Measurements from ENCODE around the gene TMEM132E.

TMEM132E gene

DNA sequence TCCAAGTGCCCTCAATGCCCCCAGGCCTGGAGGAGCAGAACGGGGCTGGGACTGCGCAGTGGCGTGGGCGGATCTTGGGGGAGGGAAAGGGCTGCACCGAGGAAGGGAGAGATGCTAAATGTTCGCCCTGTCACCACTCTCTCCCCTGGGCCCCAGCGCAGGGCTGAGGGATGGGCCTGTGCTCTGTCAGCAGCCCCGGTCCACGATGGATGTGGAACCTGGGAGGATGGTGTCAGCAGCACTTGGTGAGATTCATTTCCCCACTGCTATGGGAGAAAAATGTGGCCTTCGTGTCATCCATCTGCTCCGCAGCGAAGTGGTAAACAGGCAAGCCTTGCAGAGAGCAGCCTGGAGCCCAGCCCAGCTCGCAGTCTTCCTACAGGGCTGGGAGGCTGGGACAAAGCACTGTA lies 72.0 kb downstream of the TMEM132E start:
- H3K27ac ChIP-seq: no peak overlapping the region
- H3K4me3 ChIP-seq: no peak overlapping the region

DNA sequence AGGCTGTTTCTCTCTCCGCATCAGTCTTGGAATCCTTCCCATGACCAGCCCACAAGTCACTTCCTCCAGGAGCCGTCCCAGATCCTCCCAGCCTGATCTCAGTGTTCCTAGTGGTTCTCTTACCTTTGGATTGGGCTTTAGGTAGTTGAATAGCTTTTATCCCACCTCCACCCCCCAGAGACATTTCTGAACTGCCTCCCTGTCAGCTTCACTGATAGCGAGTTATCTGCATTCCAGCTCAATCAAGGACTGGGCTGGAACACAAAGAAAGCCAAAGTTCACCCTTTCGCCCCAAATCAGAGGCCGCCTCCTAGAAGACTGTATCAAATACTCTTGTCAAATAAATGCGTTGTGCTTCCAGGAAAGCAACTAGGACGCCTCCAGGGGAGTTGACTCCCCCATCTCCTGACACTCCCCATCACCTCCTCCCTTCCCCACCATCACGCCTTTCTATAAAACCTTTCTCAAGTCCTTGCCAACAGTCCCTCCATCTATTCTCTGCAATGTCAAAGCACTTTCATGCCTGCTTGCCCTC lies 72.7 kb downstream of the TMEM132E start:
- H3K4me3 ChIP-seq: no peak overlapping the region
- no peak overlapping the region for H3K27ac ChIP-seq

DNA sequence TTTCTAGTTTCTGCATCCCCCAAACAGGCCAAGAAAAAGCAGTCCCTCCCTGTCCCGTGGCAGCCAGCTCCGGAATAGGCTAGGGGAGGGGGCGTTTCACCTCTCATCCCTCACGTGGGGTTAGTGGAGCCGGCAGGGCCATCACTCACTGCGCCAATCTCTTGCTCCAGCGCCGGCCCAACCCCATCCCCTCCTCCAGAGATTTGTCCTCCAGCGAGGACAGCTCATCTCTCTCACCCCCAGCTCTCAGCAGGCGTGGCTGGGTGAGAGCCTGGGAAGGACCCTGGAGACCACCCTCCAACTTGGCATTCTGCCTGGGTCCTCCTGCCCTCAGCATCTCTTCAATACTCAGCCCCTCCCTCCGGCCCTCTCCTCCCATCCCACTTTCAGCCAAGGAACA lies 74.1 kb downstream of the TMEM132E start:
- no peak overlapping the region for H3K27ac ChIP-seq
- no peak overlapping the region for H3K4me3 ChIP-seq

DNA sequence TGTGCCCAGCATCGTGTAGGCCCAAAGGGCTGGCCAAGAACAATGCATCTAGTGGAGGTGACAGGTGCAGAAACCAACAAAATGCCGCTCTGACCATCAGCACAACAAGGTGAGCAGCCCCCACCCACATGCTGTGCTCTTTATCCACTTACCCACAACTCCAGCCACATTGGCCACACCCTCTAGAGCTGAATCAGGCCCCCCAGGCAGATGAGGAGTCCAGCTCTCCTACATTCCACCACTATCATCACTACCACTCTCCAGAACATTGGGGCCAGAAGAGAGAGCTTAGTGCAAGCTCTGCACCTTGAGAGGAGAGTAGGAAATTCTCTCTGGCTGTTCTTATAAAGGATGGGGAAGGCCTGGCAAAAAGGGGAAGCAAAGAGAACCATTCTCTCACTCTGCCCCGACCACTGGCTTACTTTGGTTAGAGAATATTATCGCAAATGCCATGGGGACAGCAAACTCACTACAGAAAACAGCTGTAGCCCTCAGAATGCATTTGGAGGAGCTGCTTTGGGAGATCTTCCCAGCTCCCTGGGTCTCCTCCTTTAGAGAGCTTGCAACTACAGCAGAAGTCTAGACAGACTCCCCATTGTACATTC lies 75.0 kb downstream of the TMEM132E start:
- H3K4me3 ChIP-seq: no peak overlapping the region
- H3K27ac ChIP-seq: no peak overlapping the region

DNA sequence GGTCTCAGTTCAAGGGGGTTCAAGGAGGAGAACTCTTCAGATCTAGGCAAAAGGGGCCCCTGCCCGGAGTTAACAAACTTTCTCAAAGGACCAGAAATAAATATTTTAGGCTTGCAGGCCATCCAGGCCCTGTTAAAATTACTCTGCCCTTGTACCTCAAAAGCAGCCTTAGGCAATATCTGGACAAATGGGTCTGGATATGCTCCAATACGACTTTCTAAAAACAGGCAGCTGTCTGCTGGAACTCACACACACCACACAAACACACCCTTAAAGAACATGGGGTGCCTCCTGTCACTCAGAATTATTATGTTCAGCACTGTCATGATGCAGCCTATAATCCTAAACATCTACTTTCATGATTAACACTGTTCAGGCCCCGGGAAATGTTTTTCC lies 75.5 kb downstream of the TMEM132E start:
- Histone ChIP-seq H3K4me3 (no peak overlapping the region), H3K27ac (no peak overlapping the region)

DNA sequence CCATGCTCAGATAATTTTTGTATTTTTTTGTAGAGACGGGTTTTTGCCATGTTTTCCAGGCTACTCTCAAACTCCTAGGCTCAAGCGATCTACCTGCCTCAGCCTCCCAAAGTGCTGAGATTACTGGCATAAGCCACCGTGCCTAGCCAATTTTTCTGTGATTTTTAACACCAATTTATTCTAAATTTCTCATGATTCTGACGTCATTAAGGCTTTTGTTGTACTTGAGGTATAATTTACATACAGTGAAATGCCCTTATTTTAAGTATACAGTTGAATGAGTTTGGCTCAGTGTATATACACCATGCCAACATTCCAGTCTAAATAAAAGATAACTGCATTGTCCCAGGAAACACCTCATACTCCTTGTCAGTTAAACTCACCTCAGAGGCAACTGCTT lies 77.4 kb downstream of the TMEM132E start:
- H3K27ac ChIP-seq: no peak overlapping the region
- no peak overlapping the region for H3K4me3 ChIP-seq

DNA sequence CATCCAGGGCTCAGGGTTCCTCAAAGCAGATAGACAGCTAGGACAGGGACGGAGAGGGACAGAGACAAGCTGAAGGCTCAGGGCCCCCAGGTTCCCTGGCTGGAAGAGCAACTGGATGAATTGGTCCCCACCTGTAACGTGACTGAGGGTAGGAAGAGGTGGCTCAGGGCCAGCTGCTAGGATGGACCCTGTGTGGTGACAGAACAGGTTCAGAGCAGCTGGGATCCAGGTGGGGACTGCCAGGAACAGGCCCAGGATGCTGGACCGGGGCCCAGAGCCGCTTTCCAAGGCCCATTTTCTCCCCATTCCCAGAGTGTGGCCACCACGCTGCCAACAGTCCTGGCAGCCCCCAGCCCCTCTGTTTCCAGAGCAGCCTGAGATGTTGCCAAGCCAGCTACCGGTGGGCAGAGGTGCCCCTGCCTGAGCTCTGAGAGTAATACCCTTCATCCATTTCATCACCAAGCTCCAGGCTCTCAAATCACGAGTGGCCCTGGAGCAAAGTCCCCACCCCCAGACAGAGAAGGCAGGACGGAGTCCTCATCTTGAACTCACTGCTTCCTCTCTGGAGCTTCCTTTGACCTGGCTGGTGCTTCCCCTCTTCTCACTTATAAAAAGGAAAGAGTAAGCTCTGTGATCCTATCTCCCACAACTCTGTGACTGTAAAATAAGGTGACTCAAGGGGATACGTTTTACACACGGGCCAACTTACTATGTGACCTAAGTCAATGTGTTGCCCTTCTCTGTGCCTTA lies 79.6 kb downstream of the TMEM132E start:
- Histone ChIP-seq H3K4me3 (no peak overlapping the region), H3K27ac (no peak overlapping the region)

DNA sequence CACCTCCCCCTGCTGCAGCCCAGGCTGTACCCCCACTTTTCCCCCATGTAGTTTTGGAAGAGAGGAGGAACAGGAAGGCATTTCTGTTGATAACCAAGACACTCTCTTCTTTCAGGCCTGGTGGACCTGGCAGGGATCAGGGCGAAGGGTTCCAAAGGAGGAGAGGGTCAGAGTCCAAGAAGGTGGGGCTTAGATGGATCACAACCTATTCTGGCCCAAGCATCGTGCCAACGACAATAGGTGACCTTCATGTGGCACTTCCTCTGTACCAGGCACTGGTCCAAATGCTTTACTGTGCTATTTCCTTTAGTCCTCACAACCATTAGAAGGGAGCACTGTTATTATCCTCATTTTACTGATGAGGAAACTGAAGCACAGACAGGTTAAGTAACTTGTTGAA lies 84.3 kb downstream of the TMEM132E start:
- no peak overlapping the region for H3K27ac ChIP-seq
- no peak overlapping the region for H3K4me3 ChIP-seq

DNA sequence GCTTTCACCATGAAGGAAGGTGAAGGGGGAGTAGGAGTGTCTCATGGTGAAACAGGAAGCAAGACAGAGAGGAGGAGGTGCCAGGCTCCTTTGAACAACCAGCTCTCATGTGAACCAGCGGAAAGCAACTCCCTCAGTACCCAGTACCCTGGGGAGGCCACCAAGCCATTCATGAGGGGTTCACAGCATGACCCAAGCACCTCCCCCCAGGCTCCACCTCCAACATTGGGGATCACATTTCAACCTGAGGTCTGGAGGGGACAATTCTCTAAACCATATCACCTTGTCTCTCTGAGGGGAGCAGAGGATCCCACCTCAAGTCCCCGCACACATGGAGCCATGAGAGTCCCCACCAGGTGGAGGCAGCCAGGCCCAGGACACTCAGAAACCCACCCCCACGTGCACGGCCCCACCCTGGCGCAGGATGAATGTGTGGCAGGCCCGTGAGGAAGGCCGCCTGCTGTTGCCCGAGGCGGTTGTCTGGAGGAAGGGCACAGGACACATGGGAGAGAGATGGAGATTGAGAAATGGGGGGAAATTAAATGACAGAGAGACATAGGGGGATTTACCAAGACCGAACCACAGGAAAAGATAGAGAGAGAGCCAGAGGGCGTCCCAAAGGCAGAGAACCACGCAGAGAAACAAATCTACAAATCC lies 85.9 kb downstream of the TMEM132E start:
- Histone ChIP-seq H3K4me3 (no peak overlapping the region), H3K27ac (no peak overlapping the region)

DNA sequence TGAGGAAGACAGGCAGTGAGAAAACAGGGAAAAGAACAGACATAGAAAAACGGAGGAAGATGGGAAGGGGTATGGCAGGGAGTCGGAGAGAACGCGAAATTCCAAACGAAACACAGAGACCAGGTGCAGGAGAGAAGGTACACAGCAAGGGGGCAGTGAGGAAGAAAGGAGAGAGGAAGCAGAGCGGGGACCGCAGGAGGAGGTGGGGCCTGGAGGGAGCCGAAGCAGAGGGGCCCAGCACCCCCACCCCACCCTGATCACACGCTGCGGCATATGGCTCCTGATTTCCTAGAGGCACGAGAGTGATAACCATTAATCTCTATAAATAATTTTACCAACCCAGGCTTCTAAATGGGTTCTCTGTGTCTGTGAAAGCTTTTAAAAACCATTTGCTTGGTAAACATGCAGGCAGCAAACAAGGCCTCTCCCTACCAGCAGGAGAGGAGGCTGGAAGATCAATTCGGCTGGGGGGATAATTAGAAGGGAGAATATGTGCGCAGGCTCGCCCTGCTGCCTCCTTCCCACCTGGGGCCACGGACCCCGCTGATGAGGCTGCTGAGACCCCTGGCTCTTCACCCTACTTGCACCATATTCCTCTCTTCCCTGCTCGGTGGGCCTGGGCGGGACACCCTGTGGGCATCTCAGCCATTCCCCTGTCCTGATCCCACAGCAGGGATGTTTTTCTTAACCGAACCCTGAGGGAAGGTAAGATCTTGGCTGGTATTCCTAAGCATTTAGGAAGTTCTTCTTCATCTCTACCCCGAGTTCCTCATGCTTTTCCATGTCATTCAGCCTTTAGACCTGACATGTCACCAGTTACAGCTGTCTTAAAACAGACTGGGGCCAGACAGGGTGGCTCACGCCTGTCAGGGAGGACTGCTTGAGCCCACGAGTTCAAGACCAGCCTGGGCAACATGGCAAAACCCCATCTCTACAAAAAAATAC lies 86.7 kb downstream of the TMEM132E start:
- no peak overlapping the region for H3K4me3 ChIP-seq
- H3K27ac ChIP-seq: no peak overlapping the region

DNA sequence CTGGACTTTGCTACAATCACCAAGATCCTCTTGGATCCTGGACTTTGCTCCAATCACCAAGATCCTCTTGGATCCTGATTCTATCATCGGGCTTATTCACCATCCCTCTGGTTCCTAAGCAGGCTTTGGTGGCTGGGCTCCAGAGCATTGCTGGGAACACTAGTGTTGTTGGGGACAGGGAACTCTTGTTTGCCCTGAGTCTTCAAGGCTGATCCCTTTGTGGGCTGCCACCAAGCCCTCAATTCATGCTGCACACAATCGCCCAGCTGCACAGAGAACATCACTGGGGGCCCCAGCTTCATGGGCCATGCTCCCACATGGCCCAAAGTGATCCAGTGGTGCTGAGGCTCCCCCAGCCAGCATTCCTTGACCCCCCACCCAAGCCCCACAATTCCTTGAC lies 88.3 kb downstream of the TMEM132E start:
- H3K27ac ChIP-seq: no peak overlapping the region
- no peak overlapping the region for H3K4me3 ChIP-seq

DNA sequence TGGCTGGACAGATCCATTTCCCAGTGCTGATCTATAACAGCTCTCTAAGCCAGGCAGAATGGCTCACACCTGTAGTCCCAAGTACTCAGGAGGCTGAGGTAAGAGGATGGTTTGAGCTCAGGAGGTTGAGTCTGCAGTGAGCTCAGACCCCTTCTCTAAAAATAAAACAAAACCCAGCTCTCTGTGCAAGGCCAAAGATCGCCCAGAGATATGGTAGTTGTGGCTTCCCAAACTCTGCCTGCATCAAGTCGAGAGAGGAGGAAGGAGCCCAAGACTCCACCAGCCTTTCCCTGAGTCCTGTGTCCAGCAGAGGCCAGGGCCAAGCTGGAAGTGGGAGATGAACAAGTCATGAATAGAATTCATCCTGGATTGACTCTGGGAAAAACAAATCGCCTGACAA lies 88.8 kb downstream of the TMEM132E start:
- Histone ChIP-seq H3K27ac (no peak overlapping the region), H3K4me3 (no peak overlapping the region)

DNA sequence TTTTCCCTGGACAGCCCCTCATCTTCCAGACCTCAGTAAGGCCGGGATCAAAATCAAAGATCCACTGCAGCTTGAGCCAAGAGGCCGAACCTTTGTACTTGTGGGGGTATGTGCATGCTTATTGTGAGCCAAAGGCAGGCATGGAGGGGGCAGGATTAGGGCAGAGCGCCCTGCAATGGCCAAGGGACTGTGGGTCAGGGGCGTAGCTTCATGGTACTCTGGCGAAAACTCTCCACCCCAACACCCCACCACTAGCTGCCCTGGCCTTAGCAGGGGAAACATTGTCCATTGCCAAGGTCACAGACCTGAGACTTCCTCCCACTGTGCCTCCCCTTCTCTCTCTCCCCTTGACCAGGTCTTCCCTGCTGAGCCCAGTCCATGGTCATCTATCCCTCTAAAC lies 90.1 kb downstream of the TMEM132E start:
- Histone ChIP-seq H3K4me3 (no peak overlapping the region), H3K27ac (no peak overlapping the region)

DNA sequence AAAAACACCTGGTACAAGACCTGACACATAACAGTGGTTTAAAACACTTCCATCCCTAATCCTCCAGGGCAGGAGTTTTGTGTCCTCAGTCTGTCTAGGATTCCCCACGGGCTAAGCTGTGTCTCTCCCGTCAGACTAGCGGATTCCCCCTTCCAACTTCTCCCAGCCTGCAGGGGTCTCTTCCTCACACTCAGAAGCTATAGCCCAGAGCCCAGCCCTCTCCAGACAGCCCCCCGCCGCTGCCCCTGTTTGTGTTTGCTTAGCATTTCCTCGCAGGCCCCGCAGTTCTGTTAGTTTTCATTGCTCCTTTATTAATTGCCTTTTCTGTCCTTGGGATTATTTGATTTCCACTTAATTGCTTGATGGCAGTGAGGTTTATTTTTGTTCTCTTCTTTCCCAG lies 91.2 kb downstream of the TMEM132E start:
- no peak overlapping the region for H3K4me3 ChIP-seq
- no peak overlapping the region for H3K27ac ChIP-seq

DNA sequence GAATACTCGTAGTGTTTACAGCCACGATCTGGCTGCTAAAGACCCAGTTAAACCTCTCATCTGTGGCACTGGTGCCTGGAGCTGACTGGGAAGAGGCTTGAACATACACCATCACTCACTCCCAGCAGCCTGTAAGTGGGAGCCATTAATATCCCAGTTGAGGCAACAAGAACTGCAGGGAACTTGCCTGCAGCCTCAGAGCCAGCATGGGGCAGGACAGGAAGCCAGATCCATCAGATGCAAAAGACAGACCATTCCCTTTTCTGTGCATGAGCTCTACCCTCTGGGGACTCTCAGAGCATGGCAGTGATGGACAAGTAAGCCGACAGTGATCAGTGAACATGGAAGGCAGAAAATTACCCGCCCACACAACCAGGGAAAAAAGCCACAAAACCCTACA lies 91.8 kb downstream of the TMEM132E start:
- H3K4me3 ChIP-seq: no peak overlapping the region
- no peak overlapping the region for H3K27ac ChIP-seq

DNA sequence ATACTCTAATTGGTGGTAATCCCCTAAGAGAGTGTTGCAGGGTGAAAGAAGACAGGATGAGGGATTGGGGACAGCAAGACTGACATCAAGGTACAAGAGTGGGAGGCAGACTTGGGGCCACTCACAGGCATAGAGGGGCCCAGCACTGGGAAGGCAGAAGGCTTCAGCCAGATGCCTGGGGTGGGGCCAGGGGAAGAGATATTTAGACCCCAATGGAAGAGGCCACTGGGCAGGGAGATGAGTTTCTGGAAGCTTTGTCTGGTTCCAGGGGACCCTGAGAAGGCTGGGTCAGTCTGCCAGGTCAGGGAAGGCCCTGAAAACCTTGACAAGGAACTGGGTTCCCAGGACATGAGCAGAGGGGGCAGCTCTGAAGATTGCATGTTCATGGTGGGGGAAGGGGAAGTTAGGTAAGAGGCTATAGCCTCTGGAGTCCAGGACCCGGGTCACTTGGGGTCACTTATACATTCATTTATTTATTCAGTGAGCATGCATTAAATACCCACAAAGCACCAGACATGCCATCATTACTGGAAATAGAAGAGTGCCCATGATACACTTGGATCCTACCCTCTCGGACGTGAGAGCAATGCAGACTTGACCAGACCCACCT lies 92.9 kb downstream of the TMEM132E start:
- Histone ChIP-seq H3K27ac (no peak overlapping the region), H3K4me3 (no peak overlapping the region)

DNA sequence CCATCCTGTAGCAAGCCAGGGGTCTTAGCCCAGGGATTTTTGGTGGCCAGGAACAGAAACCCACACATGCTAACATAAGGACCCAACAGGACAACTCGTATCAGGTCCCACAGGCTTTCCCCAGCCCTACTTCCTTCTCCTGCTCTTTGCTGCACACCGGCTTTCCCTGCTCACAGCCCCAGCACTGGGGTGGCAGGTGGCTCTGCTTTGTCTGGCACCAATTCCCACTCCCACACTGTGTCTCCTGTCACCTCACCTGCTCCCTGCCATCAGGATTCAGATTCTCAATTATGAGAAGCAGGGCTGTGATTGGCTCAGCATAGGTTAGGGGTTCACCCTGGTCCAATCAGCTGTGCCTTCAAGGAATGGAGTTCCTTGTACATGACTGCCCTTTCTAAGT lies 94.1 kb downstream of the TMEM132E start:
- no peak overlapping the region for H3K4me3 ChIP-seq
- no peak overlapping the region for H3K27ac ChIP-seq

DNA sequence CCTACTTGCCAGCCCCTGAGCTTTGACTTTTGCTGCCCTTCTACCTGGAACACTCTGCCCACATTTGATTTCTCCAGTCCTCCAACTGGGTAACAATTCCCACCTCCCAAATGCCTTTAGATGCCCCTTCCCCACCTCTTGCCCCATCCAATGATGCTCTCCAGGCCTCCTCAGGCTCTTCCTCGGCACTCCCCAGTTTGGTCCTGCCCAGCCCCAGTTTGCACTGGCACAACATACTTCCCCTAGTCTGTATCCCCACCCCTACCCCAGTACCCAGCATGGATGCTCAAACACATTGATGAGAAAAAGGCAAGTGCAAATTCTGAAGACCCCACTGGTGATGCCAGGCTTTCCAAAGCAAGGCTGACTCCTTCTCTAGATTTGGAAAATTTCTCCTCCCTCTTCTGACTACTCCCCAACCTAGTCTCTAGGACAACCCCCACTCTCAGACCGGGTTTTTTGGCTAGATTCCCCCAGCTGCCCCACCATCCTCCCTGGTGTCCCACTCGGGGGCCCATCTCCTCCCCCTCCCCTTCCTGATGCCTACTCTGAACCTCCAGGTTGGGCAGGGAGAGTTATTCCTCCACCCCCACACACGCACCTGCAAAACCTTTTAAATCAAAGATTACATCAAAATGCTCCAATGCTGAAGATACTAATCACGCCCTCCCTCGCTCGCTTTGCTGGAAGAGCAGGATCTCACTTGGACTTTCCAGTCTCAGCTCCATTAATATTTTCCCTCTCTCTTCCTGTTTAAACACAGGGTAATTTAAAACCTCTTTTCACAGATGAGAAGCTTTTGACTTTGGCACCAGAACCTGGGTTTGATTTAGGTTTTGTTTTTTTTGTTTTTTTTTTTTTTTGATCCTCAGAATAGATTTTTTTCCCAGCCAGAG lies 94.9 kb downstream of the TMEM132E start:
- Histone ChIP-seq H3K4me3 (no peak overlapping the region), H3K27ac (no peak overlapping the region)

DNA sequence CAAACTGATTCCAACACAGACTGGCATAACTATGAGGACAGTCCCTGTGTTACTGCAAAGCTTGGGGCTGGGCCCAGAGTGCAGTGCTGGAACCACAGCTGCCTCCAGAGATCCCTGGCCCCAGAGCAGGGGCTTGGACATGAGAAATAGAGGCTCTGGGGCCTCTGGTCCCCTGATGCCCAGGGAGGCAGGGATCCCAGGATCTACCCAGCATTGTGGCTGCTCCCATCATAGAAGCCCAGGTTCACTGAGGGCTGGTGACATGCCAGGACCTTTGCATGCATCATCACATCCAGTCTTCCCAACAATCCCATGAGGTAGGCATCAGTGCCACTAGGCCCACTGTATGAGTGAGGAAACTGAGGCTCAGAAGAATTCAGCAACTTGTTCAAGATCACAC lies 95.8 kb downstream of the TMEM132E start:
- H3K4me3 ChIP-seq: no peak overlapping the region
- no peak overlapping the region for H3K27ac ChIP-seq

Data from skin epidermis (tissue), 12 donors.